NT2/D1 (cell line): Measurements from ENCODE around the gene TEAD1.

Source experiments
- DNase-seq: peaks from one replicate; pipeline ENCODE4 v3.0.0-alpha.2; 2011; ENCODE audit warnings: low read depth, low spot score
- H3K27me3 ChIP-seq: 2 replicates; pipeline ENCODE4 v1.6.0; 2011; ENCODE audit warnings: mild to moderate bottlenecking; ENCODE audit not compliant: insufficient read length, insufficient read depth
- H3K36me3 ChIP-seq: 2 replicates; pipeline ENCODE4 v1.6.1; 2011; ENCODE audit warnings: mild to moderate bottlenecking, low read length, mixed read lengths; ENCODE audit not compliant: insufficient read depth, insufficient read length
- H3K4me1 ChIP-seq: 2 replicates; pipeline ENCODE4 v1.5.1; 2011; ENCODE audit not compliant: insufficient read depth, insufficient read length
- H3K4me3 ChIP-seq: 2 replicates; pipeline ENCODE4 v1.5.1; 2011; ENCODE audit warnings: low read depth; ENCODE audit not compliant: insufficient read length
- H3K9ac ChIP-seq: 2 replicates; pipeline ENCODE4 v1.6.0; 2011; ENCODE audit warnings: low read depth; ENCODE audit not compliant: insufficient read length
- H3K9me3 ChIP-seq: 2 replicates; pipeline ENCODE4 v1.5.1; 2011; ENCODE audit warnings: mild to moderate bottlenecking, low read length; ENCODE audit not compliant: insufficient read depth
- SUZ12 ChIP-seq: IDR thresholded peaks from 2 replicates; pipeline ENCODE4 v1.6.1; 2011; ENCODE audit not compliant: insufficient read length, insufficient read depth; ENCODE audit errors: extremely low read depth
- YY1 ChIP-seq: IDR thresholded peaks from 2 replicates; pipeline ENCODE4 v1.6.1; 2011; ENCODE audit not compliant: insufficient read length, insufficient read depth
- ZNF274 ChIP-seq: IDR thresholded peaks from 2 replicates; pipeline ENCODE4 v1.6.1; 2011; ENCODE audit warnings: mild to moderate bottlenecking, low read depth, low read length

TEAD1 gene

DNA sequence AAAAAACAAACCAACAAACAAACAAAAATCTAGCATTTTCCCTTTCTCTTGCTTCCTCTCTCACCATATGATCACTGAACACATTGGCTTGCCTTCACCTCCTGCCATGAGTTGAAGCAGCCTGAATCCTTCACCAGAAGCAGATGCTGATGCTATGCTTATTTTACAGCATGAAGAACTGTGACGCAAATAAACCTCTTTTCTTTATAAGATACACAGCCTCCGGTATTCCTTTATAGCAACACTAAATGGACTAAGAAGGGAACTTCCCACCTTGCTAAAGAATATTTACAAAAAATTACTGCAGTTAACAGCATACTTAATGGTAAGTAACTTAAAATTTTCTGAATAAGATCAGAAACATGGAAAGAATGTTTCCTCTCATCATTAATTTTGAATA lies 27.7 kb upstream of the TEAD1 start:
- no peak for TF ChIP-seq YY1
- Histone ChIP-seq H3K9me3 (no peaks in the 10 kb centered on the region), H3K27me3 (no peaks in the 10 kb centered on the region), H3K4me1 (peaks cover under 1% of the 10 kb centered on the region), H3K36me3 (no peaks in the 10 kb centered on the region), H3K4me3 (no peak overlapping the region), H3K9ac (no peak overlapping the region)
- DNase-seq = no peak

GRCh38 chr11:12653729-12654128 lies 20.5 kb upstream of the TEAD1 start:
- no peaks in the 10 kb centered on the region for H3K27me3 ChIP-seq
- H3K4me3 ChIP-seq = no peak overlapping the region
- TF ChIP-seq ZNF274 (no peak), SUZ12 (no peak), YY1 (no peak)
- H3K36me3 ChIP-seq = no peaks in the 10 kb centered on the region
- no peak overlapping the region for H3K9ac ChIP-seq
- H3K4me1 ChIP-seq = no peaks in the 10 kb centered on the region
- no peak for DNase-seq
- H3K9me3 ChIP-seq = peaks cover 12% of the 10 kb centered on the region

- TF ChIP-seq YY1 = no peak
- TF ChIP-seq SUZ12 = no peak
- no peak for TF ChIP-seq ZNF274
- H3K4me3 ChIP-seq = no peak overlapping the region
- H3K4me1 ChIP-seq = no peaks in the 10 kb centered on the region
- DNase-seq = no peak
- no peaks in the 10 kb centered on the region for H3K36me3 ChIP-seq
- H3K9me3 ChIP-seq = peaks cover 12% of the 10 kb centered on the region
- no peaks in the 10 kb centered on the region for H3K27me3 ChIP-seq
- H3K9ac ChIP-seq = no peak overlapping the region
These were observed 18.4 kb upstream of the TEAD1 start for GRCh38 chr11:12655842-12656241.

DNA sequence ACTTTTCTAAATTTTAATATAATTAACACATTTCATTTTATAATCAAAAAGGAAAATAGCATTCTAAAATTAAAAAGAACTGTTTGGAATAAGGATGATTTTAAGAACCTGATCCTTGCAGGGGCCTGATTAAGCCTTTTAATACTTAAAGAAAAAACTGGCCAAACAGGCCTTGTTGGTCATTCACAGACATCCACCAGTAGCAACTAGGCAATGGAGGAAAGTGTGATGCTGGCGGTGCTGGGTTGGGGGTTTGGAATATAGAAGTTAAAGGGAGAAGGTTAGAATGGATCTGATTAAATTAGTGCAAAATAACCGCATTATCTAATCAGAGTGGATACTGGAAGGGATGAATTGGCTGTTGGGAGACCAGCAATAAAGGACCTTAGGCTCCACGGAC lies 16.9 kb upstream of the TEAD1 start:
- DNase-seq = no peak
- H3K4me1 ChIP-seq = no peaks in the 10 kb centered on the region
- TF ChIP-seq SUZ12 (no peak), ZNF274 (no peak), YY1 (no peak)

GRCh38 chr11:12657981-12658380 lies 16.2 kb upstream of the TEAD1 start:
- Histone ChIP-seq H3K9me3 (peaks cover 12% of the 10 kb centered on the region), H3K9ac (no peak overlapping the region), H3K4me1 (no peaks in the 10 kb centered on the region), H3K4me3 (no peak overlapping the region), H3K36me3 (no peaks in the 10 kb centered on the region), H3K27me3 (no peaks in the 10 kb centered on the region)
- no peak for DNase-seq
- TF ChIP-seq YY1 (no peak), ZNF274 (no peak), SUZ12 (no peak)

More for the DNA sequence above, 16.9 kb upstream of the TEAD1 start:
- peaks cover 12% of the 10 kb centered on the region for H3K9me3 ChIP-seq
- H3K27me3 ChIP-seq = no peaks in the 10 kb centered on the region
- no peaks in the 10 kb centered on the region for H3K36me3 ChIP-seq
- no peak overlapping the region for H3K4me3 ChIP-seq
- no peak overlapping the region for H3K9ac ChIP-seq

GRCh38 chr11:12662101-12662689 lies 12.0 kb upstream of the TEAD1 start:
- H3K4me1 ChIP-seq = no peaks in the 10 kb centered on the region
- H3K9ac ChIP-seq = no peak overlapping the region
- no peaks in the 10 kb centered on the region for H3K27me3 ChIP-seq
- no peak for TF ChIP-seq YY1
- no peak for TF ChIP-seq ZNF274
- TF ChIP-seq SUZ12 = no peak
- no peak for DNase-seq
- H3K9me3 ChIP-seq = no peaks in the 10 kb centered on the region
- H3K36me3 ChIP-seq = no peaks in the 10 kb centered on the region
- no peak overlapping the region for H3K4me3 ChIP-seq

- no peaks in the 10 kb centered on the region for H3K36me3 ChIP-seq
- no peaks in the 10 kb centered on the region for H3K27me3 ChIP-seq
- no peak overlapping the region for H3K9ac ChIP-seq
- no peak for TF ChIP-seq YY1
- no peak for TF ChIP-seq SUZ12
- TF ChIP-seq ZNF274 = no peak
- no peaks in the 10 kb centered on the region for H3K9me3 ChIP-seq
- H3K4me1 ChIP-seq = no peaks in the 10 kb centered on the region
- no peak overlapping the region for H3K4me3 ChIP-seq
- no peak for DNase-seq
These were observed 9.8 kb upstream of the TEAD1 start for GRCh38 chr11:12664385-12664784.

GRCh38 chr11:12666915-12667314 lies 7.3 kb upstream of the TEAD1 start:
- Histone ChIP-seq H3K27me3 (no peaks in the 10 kb centered on the region), H3K36me3 (no peaks in the 10 kb centered on the region), H3K9ac (no peak overlapping the region), H3K4me1 (no peaks in the 10 kb centered on the region), H3K9me3 (no peaks in the 10 kb centered on the region), H3K4me3 (no peak overlapping the region)
- no peak for DNase-seq
- TF ChIP-seq SUZ12 (no peak), YY1 (no peak), ZNF274 (no peak)
